Measurements from ENCODE around the gene SBF2. TPM values are rescaled to one million over a fixed set of nuclear protein-coding genes. Genes with fewer than 3 reads are reported as not detected.

SBF2 gene
- total RNA-seq, 4 donors from 2014 or later = 20.6 to 48.6 (median 26.0) TPM

DNA sequence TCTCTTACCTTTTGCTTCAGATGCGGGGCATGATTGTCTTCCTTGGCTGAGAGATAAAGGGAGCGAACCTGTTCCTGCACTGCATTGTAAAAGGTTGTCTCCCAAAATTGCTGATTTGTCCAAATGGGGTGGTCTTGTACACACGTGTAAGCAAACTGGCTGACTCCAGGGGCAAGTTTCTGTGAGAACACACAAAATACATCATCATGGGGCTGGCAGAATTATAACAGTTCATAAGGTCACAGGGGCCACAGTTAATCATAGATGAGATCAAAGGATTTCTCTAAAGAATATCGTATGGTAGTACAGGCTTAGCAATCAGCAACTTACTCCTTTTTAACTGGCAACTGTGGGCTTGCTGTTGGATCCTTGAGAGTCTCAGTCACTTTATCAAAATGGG lies 435.8 kb downstream of the SBF2 start:
- intact Hi-C loops (cut with DNase I) = no loop called here
- WGBS, 2 donors = 51 to 64% methylated on average over 3 to 4 of the region's 4 CpGs
- Histone ChIP-seq H3K36me3 (peaks cover 0 to 41% (median 6%) of the 10 kb centered on the region in 3 donors), H3K4me1 (peaks cover 0 to 15% (median 0%) of the 10 kb centered on the region in 3 donors), H3K27me3 (no peaks in the 10 kb centered on the region), H3K4me3 (no peak overlapping the region), H3K27ac (no peak overlapping the region), H3K9me3 (no peaks in the 10 kb centered on the region)
- TF ChIP-seq POLR2A (IDR thresholded peaks at IDR 0.05) (no peak), CTCF (IDR thresholded peaks at IDR 0.05) (no peak)
- DNase-seq = no peak

DNA sequence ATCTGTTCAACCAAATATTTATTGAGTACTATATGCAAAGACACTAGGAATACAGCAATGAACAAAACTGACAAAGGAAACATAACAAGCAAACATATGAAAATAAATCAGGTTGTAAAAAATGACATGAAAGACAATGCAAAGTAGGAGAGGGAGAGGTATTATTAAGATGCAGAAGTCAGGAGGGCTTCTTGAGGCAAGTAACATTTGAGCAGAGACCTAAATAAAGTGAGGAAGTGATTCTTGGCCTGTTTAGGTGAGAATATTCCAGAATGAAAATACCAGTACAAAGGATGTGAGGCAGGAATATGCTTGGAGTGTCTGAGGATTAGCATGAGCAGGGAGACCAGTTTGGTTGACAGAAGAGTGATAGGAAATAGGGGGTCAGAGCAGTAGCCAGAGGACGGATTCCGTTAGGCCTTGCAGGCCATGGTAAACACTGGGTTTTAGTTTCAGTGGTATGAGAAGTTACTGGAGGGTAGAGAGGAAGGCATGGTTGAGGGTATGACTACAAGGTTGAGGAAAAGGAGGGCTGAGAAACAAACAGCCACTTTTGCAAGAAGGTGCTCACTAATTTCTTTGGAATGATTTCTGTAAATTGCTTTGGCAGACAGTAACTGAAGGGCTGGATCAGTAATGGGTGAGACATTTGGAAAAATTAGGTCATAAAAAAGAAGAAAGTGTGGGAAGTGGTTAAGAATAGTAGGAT lies 438.3 kb downstream of the SBF2 start:
- Histone ChIP-seq H3K9me3 (no peaks in the 10 kb centered on the region), H3K27ac (no peak overlapping the region), H3K4me1 (peaks cover 0 to 15% (median 0%) of the 10 kb centered on the region in 3 donors), H3K4me3 (no peak overlapping the region), H3K27me3 (no peaks in the 10 kb centered on the region), H3K36me3 (peaks cover 0 to 59% (median 6%) of the 10 kb centered on the region in 3 donors)
- intact Hi-C loops (cut with DNase I) = no loop called here
- DNase-seq = no peak
- 82 to 96% methylated on average over 2 of the region's 2 CpGs for WGBS, 2 donors
- TF ChIP-seq CTCF (IDR thresholded peaks at IDR 0.05) (no peak), POLR2A (IDR thresholded peaks at IDR 0.05) (no peak)

GRCh38 chr11:9853929-9854552 lies 440.0 kb downstream of the SBF2 start:
- intact Hi-C loops (cut with DNase I) = no loop called here
- TF ChIP-seq CTCF (IDR thresholded peaks at IDR 0.05) = no peak
- TF ChIP-seq POLR2A (IDR thresholded peaks at IDR 0.05) = no peak
- Histone ChIP-seq H3K4me1 (peaks cover 0 to 12% (median 0%) of the 10 kb centered on the region in 3 donors), H3K4me3 (no peak overlapping the region), H3K9me3 (no peaks in the 10 kb centered on the region), H3K27me3 (no peaks in the 10 kb centered on the region), H3K36me3 (peaks cover 4 to 76% (median 6%) of the 10 kb centered on the region in 3 donors), H3K27ac (no peak overlapping the region)
- DNase-seq = no peak
- 77 to 86% methylated on average over 1 of the region's 1 CpG for WGBS, 2 donors

- no peak overlapping the region for H3K4me3 ChIP-seq
- 86 to 92% methylated on average over 2 of the region's 2 CpGs for WGBS, 2 donors
- H3K27me3 ChIP-seq = no peaks in the 10 kb centered on the region
- H3K27ac ChIP-seq = no peak overlapping the region
- intact Hi-C loops (cut with DNase I) = no loop called here
- TF ChIP-seq CTCF (IDR thresholded peaks at IDR 0.05) = no peak
- no peak for TF ChIP-seq POLR2A (IDR thresholded peaks at IDR 0.05)
- no peaks in the 10 kb centered on the region for H3K9me3 ChIP-seq
- DNase-seq = no peak
- peaks cover 4 to 88% (median 6%) of the 10 kb centered on the region in 3 donors for H3K36me3 ChIP-seq
- H3K4me1 ChIP-seq = no peaks in the 10 kb centered on the region
Observed at GRCh38 chr11:9852465-9852864, 441.6 kb downstream of the SBF2 start.

GRCh38 chr11:9851366-9851765 lies 442.7 kb downstream of the SBF2 start:
- intact Hi-C loops (cut with DNase I) = no loop called here
- Histone ChIP-seq H3K4me3 (no peak overlapping the region), H3K9me3 (no peaks in the 10 kb centered on the region), H3K4me1 (no peaks in the 10 kb centered on the region), H3K27me3 (no peaks in the 10 kb centered on the region), H3K36me3 (peaks cover 4 to 89% (median 6%) of the 10 kb centered on the region in 3 donors), H3K27ac (no peak overlapping the region)
- WGBS, 2 donors = 76 to 86% methylated on average over 4 of the region's 4 CpGs
- DNase-seq = no peak
- TF ChIP-seq CTCF (IDR thresholded peaks at IDR 0.05) (no peak), POLR2A (IDR thresholded peaks at IDR 0.05) (no peak)

Measured in esophagus squamous epithelium (tissue), 5 donors.